Germinal center (tissue), 1 donor: Measurements from ENCODE around the gene EEF2K.
"Not testable (repeated sequence)": the region's sequence is repeated elsewhere in the genome, so short reads cannot be mapped to it uniquely, and the experiment has no call there.

Experiments
- DNase-seq: peaks from one replicate; pipeline ENCODE4 v3.0.0; 2012; ENCODE audit warnings: mixed read lengths, low spot score

The EEF2K gene

DNA sequence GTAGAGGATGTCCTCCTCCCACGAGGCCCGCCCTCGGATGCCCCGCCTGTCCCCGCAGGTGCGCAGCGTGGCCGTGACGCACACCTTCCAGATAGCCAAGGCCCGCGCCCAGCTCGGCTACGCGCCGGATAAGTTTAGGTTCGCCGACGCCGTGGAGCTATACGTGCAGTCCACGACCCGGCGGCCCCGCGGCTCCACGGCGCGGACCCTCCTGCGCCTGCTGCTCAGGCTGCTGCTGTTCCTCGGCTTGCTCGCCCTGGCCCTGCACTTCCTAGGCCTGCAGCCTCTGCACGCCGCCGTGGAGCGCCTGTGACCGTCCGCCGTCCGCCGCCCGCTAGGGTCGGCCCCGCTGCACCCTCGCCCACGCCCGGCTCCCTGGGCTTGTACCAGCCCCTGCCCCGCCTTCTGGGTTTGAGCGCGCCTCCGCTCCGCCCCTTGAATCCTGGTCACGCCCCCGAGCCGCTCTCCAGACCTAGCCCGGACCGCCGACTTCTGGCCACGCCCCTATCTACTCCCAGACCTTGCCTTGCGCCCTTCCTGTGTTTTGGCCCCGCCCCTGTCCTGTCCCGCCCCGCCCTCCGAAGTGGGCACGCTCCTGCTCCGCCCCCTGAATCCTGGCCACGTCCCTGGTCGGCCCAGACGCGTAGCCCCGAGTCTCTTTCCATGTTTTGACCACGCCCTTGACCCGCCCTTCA, 15.8 kb upstream of the EEF2K start:
- DNase-seq = peak; percentile 94

DNA sequence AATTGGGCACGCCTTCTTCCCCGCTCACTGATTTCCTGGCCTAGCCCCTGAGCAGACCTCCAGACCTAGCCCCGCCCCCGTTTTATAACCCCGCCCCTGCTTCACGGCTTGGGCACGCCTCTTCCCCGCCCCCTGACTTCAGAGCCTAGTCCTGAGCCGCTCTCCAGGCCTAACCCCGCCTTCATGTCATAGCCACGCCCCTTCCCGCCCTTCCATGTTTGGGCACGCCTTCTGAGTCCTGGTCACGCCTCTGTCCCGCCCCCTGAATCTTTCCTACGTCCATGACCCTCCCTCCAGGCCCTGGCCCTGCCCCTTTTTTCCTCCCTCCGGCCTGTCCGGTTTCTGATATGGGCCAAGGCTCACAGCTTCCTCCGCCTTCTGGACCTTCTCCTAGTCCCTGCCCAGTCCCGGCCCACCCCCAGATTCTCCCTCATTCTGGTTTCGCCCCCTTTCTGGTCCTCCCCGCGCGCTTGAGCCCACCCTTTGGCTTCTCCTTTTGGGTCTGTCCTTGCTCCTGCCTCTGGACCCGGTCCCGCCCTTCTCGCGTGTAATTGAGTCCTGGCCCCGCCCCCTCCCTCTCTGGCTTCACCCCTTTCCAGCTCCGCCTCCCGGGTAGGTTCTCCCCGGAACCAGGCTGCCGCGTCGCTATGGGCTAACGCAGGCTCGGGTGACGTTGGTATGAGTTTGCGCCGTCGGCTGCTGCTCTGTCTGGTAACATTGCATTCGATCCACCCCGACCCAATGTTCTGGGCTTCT, 15.1 kb upstream of the EEF2K start:
- peak; percentile 90 for DNase-seq

DNA sequence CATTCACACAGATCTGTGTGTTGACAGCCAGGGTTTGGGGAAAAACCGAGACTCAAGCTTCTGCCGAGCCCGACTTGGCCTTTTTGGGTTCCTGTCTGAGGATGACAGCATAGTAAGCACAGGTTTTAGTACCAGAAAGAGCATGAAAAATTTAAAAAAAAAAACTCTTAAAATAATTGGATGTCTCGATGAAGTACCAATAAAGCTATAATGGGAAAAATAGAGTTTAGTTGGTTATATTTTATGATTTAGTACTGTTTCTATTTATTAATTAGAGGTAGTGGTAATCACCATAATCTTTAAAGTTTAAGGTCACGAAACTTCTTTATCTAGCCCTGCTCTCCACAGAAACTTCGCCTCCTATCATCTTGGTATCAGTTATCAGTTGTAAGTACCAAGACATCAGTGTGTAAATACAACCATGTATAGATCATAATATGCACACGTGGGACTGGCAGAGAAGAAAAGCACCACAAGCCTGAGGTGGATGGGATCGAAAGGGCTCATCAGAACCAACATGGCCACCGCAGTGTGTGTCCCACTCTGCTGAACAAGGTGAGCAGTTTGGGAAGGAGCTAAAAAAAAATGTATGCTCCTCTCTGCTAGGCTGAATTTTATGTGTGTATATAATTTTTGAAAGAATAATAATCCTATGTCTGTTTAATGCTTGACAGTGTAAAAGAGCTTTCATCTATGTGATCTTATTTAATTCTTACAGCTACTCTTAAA, 14.4 kb upstream of the EEF2K start:
- no peak for DNase-seq

DNA sequence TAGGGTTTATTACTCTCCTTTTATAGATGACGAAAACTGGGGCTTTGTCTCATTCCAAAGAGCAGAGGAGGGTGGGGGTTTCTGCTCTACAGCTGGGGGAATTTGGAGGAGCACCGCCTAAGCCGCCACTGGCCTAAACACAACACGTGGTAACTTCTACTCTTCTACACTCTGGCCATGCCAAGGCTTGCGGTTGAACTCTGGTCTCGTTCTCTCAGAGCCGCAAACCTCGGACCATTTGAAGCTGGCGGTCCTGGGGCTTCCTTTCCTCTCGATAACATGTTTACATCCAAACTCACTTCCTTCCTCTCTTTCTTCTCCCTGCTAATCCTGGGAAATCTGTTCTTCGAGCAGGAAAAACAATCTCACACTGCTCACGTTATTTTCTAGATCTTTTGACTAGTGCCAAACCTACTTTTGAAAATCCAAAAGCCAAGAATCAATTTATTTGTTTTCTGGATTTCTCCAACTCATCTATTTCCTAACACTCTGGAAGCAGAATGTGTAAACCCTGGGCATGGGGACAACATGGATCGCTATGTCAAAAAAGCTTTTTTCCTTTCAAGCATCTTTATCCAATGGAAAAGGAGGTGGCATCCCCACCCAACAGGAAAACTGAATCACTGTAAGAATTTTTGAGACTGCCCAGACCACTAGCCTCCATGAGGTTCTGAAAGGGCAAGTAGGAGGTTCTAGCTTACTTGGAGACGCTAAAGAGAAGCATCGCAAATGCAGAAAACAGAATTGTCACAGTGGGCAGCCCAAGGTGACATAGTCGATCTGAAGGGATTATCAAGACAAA, 13.6 kb upstream of the EEF2K start:
- DNase-seq = peak; percentile 59

DNA sequence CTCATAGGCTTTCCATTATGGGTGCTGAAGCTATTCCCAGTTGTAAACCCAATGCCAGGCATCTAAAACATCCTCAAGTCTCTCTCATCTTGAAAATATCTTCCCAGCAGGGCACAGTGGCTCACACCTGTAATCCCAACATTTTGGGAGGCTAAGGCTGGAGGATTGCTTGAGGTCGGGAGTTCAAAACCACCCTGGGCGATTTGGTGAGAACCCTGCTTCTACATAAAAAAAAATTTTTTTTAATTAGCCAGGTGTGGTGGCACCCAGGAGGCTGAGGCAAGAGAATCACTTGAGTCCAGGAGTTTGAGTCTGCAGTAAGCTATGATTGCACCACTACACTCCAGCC, 13.0 kb upstream of the EEF2K start:
- DNase-seq = no peak

DNA sequence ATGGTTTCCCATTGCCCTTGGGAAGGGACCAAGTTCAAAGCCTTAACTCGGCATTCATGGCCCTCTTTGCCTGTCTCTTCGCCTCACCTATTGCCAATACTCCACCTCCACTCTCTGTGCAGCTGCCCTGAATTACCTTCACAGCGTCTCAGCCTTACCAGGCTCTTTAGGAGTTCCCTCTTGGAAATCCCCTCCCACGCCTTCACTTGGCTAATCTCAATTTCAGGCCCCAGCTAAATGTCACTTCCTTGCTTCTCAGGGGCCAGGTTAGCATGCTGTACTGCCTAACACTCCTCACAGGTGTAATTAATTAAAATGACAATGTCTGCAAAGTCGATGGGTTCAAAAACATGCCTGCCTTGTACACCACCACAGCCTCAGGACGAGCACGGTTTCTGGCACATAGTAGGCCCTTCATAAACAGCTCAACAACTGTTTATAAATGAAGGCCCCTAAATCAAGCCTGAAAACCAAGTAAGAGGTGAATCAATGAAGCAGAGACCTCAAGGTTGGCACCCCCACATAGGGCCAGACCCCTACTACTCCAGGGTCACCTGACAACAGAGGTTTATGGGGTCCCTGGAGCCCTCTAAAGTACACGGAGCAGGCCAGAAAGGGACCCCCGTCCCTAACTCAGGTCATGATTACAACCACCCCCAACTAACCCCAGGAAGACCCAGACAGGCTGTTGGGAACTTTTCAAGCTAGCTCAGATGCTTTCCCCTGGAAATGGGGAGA, 11.2 kb upstream of the EEF2K start:
- no peak for DNase-seq

DNA sequence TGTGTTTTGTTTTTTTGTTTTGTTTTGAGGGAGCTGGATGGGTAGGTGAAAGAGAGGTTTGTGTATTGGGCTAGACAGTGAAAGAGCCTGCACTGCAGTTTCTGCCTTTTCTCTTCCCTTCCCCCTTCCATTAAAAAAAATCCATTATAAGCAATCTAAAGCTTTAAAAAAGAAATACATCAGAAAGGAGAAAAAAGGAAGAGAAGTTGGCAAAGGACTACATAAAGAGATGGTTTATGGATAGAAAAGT, 10.7 kb upstream of the EEF2K start:
- no peak for DNase-seq

DNA sequence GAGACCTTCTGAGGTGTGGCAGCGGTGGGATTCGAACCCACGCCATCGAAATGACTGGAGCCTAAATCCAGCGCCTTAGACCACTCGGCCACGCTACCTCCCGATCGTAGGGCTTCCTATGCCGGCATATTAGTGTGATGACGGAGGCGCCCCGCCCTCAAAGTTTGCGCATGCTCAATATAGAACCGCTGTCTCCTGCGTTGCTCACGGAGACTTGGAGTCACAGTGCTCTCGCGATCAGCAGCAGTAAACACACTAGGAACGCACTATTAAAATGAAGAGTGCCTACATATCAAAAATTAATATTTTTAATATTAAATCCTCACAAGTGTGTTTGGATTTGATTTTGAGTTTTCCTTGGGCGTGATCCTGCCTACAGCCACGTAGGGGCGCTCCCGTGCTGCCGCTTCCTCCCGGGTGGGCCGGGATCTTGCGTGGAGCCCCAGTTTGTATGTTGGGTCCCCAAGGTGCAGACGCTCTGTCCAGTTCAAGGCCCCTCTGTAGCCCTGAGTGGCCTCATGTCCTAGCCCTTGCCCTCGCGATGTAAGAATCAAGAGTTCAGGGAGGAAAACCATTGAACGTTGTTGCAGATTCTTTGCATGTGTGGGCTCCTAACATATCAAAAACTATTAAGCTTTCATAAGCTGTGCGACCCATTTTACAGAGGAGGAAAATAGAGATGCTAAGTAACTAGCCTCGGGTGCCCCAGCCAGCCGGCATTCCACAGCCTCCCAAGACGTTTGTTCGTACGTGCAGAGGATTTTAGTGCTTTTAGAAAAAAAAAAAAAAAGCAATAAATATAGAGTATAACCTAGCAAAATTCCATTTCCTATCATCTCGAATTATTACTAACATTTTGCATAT, 10.2 kb upstream of the EEF2K start:
- peak; percentile 80 for DNase-seq

DNA sequence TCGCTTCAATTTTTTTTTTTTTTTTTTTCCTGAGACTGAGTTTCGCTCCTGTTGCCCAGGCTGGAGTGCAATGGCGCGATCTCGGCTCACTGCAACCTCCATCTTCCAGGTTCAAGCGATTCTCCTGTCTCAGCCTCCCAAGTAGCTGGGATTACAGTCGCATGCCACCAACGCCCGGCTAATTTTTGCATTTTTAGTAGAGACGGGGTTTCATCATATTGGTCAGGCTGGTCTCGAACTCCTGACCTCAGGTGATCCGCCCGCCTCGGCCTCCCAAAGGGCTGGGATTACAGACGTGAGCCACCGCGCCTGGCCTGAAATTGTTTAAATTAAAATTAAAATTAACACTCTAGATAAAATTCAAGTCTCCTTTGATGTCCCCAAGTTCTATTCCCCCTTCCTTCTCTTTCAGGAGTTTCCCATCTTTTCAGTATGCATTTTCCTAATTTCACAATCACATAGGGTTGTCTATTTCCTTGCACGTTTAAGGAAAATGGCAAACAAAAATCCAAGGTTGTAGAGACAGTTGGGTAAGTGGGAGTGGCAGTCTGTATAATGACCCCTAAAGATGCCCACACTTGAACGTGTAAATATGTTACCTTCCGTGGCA, 9.4 kb upstream of the EEF2K start:
- not testable (repeated sequence) for DNase-seq

DNA sequence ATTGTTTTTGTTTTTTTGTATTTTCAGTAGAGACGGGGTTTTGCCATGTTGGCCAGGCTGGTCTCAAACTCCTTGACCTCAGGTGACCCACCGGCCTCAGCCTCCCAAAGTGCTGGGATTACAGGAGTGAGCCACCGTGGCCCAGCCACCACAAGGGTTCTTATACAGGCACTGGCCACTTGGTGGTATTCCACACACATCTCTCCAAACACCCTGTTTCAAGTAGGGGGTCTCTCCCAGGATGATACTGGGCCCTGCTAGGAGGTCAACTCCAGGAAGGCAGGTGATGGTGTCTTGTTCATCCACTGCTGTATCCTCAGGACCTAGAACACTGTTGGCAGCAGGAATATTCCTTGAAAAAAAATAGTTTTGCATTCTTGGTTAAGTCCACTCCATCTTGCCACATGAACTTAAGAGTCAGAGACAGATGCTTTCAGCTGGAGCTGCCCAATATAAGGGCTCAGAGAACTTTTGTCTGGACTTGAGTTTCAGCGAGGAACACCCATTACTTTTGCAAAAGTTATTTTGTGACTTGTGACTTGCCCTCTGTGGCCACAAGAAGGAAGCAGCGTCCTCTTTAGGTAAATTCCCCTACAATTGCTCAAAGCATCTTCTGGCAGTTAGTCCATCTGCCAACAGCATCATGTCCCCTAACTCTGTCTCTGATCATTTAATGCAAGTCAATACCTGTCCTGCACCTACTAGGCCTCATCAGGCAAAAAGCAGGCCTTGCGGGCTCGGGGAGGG, 7.4 kb upstream of the EEF2K start:
- no peak for DNase-seq

DNA sequence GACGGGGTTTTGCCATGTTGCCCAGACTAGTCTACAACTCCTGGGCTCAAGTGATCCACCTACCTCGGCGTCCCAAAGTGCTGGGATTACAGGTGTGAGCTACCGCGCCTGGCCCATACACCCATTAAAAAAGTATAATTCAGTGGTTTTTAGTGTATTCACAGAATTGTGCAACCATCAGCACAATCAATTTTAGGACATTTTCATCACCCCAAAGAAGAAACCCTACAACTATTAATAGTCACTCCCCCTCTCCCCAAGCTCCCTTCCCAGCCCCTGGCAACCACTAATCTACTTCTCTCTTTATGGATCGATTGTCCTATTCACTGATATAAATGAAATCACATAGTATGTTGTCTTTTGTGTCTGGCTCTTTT, 3.8 kb upstream of the EEF2K start:
- no peak for DNase-seq

DNA sequence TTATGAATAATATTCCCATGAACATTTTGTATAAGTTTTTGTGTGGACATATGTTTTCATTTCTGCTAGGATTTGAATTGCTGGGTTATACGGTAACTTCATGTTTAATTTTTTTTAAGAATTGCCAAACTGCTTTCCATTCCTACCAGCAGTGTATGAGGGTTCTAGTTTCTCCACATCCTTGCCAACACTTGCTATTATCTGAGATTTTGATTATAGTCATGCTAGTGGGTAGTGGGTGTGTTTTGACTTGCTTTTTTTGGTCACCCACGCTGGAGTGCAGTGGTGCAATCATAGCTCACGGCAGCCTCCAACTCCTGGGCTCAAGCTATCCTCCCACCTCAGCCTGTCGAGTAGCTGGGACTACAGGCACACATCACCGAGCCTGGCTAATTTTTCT, 3.0 kb upstream of the EEF2K start:
- DNase-seq = no peak

DNA sequence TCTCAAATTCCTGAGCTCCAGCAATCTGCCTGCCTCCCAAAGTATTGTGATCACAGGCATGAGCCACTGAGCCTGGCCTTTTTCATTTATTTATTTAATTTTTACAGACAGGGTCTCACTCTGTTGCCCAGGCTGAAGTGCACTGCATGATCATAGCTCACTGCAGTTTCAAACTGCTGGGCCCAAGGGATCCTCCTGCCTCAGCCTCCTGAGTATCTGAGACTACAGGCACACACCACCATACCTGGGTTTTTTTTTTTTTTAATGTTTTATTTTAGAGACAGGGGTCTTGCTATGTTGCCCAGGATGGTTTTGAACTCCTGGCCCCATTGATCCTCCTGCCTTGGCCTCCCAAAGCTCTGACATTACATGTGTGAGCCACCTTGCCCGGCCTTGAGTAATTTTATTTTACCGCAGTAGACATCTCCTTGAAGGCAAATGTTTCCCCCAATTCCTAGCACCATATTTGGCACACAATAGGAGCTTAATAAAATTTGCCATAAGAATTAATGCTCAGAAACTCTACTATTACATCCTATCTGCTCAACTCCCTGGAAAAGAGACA, 1.9 kb upstream of the EEF2K start:
- no peak for DNase-seq

DNA sequence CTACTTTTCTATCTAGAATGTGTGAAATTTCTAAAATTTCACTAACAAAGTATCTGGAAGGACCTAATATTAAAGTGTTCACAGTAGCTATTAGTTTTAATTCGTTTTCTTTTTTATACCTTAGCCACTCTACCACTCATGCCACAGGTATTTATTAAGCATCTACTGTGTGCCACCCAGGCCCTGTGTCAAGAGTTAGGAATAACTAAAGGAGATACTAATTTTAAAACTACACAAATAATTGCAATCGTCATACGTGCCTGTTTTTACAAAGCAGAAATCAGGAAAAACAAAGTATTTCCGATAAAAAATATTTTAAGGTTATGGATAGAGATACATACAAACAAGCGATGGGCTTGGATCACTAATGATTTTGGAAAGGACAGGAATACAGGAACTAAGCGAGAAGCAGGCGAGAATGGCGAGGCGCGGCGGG, 483 bp upstream of the EEF2K start:
- DNase-seq = no peak

DNA sequence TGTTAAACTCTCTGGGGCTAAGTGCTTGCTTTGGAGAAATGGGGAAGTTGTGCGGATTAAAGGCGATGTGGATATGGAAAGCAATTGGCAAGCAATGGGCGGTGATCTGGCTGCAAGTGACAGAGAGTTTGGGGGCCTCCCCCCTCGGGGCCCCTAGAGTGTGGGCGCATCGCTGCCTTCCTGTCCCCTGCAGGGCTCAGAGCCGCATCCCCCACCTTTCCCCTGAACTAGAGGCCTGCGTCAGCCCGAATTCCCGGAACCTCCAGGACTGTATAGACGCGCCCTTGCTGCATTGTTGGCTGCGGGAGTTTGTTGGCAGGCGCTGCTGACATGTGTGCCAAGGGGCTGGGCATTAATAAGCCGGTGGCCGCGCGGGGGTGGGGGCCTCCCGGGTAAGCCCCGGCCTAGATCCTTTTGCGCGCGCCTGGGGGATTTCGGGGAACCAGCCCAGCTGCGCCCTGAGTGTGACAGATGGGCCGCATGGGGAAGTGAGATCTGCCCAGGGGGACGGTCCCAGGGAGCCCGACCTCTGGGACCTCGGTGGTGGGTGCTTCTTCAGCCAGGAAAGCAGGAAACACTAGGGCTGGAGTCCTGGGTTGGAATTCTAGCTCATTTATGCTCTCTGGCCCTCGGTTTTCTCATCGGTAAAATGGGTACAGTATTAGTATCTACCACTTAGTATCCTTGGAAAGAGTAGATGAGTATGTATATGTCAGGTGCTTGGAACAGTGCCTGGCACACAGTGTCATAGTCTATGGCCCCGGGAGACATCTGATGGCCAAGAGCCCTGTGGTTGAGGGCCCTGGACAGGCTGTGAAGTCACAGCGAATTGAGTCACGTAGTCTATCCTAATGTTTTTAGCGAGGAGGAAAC, 1.0 kb downstream of the EEF2K start:
- DNase-seq = peak; percentile 82

DNA sequence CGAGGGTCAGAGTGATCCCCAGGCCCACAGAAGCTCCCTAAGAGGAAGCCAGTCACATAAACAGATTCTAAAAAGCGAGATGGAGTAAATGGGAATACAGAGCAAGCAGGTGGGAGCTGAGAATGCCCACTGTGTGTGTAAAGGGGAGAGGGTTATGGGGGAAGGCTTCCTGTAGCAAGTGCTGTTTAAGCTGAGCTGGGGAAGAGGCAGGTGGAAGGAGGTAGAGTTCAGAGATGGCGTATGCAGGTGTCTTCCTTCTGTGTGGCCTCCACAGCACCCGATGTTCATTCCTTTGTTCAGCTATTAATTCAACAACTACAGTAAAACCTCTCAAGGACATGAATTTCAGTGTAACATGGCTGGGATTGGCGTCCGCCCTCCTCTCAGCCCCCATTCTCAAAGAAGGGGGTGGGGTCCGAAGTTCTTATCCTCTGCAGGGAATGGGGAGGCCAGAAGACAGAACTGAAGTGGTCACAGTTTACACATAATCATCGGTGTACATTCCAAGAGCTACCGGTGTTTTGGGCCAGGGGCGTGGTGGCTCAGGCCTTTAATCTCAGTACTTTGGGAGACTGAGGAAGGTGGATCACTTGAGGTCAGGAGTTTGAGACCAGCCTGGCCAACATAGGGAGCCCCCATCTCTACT, 1.8 kb downstream of the EEF2K start:
- no peak for DNase-seq

DNA sequence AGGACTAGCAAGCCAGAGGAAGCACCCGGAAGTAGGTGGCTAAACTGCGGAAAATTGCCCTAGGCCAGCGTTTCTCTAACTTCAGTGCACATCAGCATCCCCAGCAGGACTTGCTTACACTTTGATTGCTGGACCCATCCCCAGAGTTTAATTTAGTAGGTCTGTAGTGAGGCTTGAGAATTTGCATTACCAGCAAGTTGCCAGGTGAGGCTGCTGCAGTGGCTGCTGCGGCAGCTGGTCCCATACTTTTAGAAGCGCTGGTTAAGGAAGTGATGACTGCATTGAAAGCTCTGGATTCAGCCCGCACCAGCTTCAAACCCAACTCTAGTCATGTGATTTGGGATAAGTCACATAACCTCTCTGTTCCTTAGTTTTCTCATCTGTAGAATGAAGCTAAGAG, 4.2 kb downstream of the EEF2K start:
- no peak for DNase-seq

DNA sequence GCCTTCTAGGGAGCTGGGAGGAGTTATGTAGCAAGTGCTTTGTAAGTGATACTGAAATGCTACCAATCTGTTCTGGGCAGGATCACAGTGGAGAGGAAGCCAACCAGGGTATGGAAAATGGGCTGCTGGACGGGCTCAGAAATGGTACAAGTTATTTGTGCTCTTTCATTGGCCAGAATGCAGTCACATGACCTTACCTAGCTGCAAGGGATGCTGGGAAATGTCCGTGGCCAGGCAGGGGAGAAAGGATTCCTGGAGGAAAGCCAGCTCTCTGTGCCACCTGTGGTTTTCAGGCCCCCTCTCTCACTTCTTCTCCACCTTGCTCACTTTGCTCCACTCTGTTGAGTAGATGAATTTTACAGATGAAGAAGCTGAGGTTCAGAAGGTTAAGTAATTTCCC, 4.8 kb downstream of the EEF2K start:
- DNase-seq = no peak
